Activated T-cell treated with anti-CD3 and anti-CD28 coated beads, Interleukin-2, amount 50 U/mL, for 4 hours (primary cell): ENCODE data around the gene RNF144A. TPM values are rescaled to one million over a fixed set of nuclear protein-coding genes. Genes with fewer than 3 reads are reported as not detected.

ENCODE experiments used
- ATAC-seq, 2 donors: fragments of 200-7000 bp; cut with Tn5 transposase; one replicate each; pipeline ENCODE4 v1.10.0; 2021
- DNase-seq: peaks from one replicate; pipeline ENCODE4 v3.0.0-alpha.2; 2020
- H3K27me3 Mint-ChIP-seq: one replicate; pipeline ENCODE4 v1.8.0; 2021; ENCODE audit warnings: low read depth, mixed read lengths
- H3K36me3 Mint-ChIP-seq: one replicate; pipeline ENCODE4 v1.8.0; 2022; ENCODE audit warnings: mixed read lengths; ENCODE audit not compliant: insufficient read depth
- H3K4me1 Mint-ChIP-seq: one replicate; pipeline ENCODE4 v1.8.0; 2021; ENCODE audit warnings: low read depth, mixed read lengths
- H3K4me3 Mint-ChIP-seq: one replicate; pipeline ENCODE4 v1.8.0; 2021; ENCODE audit warnings: mild to moderate bottlenecking, moderate library complexity, mixed read lengths
- H3K9me3 Mint-ChIP-seq: one replicate; pipeline ENCODE4 v1.8.0; 2021; ENCODE audit warnings: mixed read lengths
- total RNA-seq, 3 donors: library from RNA; stranded (reverse); gene quantifications; one replicate each; pipeline ENCODE4 v1.2.1, GENCODE V29; 2021

The RNF144A gene
- total RNA-seq, 3 donors from 2014 or later = 13.7 to 25.6 (median 18.9) TPM

DNA sequence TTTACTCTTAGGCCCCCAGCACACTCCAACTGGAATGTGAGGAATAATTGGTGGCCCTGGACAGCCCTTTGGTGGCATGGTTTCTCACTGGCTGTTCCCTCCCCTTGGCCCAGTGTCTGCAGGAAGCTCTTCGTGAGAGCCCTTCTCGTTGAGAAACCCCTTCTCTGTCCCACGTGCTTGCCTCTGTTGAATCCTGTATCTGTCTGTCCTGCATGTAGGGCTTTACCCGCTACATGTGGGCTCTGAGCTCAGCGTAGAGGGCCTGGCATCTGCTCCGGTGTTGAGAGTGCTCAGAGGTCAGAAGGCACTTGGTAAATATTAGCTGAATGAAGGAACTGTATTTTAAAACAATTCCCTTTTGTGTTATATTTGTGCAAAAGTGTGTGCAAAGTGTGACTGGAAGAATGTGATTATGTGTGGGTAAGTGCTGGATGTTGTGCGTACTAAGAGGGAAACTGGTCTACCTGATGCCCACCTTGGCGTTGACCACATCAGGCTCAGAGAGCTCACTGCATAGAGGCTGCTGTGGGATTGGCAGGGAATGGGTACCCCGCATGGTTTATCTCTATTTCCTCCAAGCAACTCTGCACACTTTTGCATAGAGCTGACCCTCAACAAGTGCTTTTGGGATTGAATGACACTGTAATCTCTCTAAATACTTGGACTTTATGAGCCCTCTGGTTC is 40.0 kb downstream of the RNF144A start:
- H3K36me3 Mint-ChIP-seq = peaks cover 16% of the 10 kb centered on the region
- no peak overlapping the region for H3K4me3 Mint-ChIP-seq
- peaks cover 35% of the 10 kb centered on the region for H3K4me1 Mint-ChIP-seq
- H3K9me3 Mint-ChIP-seq = no peaks in the 10 kb centered on the region
- ATAC-seq = no peak
- DNase-seq = no peak
- H3K27me3 Mint-ChIP-seq = no peaks in the 10 kb centered on the region

DNA sequence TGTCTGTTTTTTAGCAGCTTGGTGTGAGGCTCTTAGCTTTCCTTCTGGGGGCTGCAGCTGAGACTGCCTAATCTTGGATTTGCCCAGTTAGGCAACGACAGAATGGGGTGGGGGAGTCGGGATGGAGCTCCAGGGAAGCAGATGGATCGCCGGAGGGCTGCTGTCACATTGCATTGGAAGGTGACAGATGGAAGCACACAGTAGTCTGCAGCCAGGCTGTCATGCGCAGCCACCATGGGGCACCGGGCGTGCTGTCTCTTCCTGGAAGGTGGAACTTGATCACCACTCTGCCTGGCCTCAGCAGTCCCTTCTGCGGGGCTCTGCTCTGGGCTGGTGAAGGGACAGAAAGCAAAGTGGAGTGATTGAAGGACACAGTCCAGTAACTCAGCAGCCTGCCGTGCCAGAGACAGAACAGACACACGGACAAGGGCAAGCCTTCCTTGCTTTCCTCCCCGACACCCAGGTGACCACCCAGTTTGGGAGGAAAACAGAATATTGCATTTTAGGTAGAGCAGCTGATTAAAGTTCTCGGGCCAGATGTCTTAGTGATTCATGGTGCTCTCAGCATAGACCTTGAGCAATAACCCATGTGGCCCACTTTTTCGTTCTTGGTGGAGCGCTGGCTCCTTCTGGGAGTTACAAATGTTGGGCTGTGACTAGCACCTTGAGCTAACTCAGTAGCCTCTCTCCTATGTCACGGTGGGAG is 40.9 kb downstream of the RNF144A start:
- H3K4me3 Mint-ChIP-seq = no peak overlapping the region
- H3K4me1 Mint-ChIP-seq = peaks cover 35% of the 10 kb centered on the region
- peaks cover 23% of the 10 kb centered on the region for H3K36me3 Mint-ChIP-seq
- H3K9me3 Mint-ChIP-seq = no peaks in the 10 kb centered on the region
- DNase-seq = no peak
- H3K27me3 Mint-ChIP-seq = no peaks in the 10 kb centered on the region
- ATAC-seq = no peak

DNA sequence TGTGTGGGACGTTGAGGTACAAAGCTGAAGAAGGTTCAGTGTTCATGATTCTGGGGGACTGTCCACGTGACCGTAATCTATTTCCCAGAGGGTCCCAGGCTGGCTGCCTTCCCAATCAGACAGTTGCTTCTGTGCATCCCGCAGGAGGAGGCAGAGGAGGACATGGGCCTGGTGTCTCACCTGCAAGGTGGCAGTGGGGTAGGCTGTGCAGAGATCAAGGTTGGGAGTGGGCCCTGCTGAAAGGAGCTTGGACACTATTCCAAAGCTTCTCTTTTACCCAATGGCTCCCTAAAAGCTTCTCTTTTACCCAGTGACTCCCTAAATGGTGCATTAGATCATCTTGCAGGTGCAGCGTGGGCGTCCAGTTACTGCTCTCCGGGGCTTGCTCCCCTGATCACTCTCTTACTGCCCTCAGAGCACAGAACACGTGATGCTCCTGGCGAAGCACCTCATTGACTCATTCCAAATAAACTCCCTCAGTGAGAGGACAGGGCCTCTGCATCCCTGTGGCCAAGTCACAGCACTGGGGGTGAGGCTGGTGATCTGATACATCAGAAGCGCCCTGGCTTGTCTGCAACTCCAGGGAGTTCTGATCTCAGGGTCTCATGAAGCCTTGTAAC is 41.5 kb downstream of the RNF144A start:
- Mint-ChIP-seq H3K4me1 (peaks cover 33% of the 10 kb centered on the region), H3K27me3 (no peaks in the 10 kb centered on the region), H3K4me3 (no peak overlapping the region), H3K9me3 (no peaks in the 10 kb centered on the region), H3K36me3 (peaks cover 30% of the 10 kb centered on the region)
- no peak for ATAC-seq
- DNase-seq = no peak

DNA sequence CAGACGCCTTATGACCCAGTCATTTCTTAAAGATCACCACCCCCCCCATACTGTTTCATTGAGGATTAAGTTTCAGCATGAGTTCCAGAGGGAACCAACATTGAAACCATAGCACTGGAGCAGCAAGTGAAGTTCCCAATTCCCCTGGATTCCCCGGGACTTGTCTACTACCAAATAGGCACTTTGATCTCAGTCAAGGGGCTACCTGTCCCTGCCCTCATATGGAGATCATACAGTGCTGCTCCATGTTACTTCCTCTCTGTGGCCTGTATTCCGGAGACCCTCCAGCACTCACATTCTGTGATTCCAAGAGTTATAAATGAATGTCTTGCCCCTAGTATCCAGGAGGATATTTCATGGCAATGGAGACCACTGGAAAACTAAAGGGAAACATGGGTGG is 42.5 kb downstream of the RNF144A start:
- Mint-ChIP-seq H3K36me3 (peaks cover 34% of the 10 kb centered on the region), H3K4me3 (no peak overlapping the region), H3K4me1 (peaks cover 33% of the 10 kb centered on the region), H3K27me3 (no peaks in the 10 kb centered on the region), H3K9me3 (no peaks in the 10 kb centered on the region)
- ATAC-seq (no peak), DNase-seq (no peak)

DNA sequence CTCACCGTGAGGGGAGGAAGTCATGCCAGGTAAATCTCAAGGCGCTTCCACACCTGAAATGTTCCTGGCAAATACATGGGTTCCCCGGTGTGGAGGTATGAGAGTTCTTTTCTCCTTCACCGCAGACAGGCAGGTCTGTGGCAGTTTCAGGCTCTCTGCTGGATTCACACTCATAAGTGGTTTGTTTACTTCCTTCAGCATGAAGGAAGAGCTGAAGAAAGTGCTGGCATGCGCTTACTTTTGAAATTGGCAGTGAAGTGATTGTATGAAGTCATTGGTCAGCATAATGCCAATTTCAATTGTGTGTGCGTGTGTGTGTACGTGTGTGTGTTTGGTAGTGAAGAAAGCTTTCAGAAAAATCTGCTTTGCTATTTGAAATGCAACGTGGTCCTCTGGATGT is 43.4 kb downstream of the RNF144A start:
- Mint-ChIP-seq H3K36me3 (peaks cover 40% of the 10 kb centered on the region), H3K27me3 (no peaks in the 10 kb centered on the region), H3K4me3 (no peak overlapping the region), H3K9me3 (no peaks in the 10 kb centered on the region), H3K4me1 (peaks cover 39% of the 10 kb centered on the region)
- DNase-seq (no peak), ATAC-seq (peak in 1 of 2 donors; percentile 18)

DNA sequence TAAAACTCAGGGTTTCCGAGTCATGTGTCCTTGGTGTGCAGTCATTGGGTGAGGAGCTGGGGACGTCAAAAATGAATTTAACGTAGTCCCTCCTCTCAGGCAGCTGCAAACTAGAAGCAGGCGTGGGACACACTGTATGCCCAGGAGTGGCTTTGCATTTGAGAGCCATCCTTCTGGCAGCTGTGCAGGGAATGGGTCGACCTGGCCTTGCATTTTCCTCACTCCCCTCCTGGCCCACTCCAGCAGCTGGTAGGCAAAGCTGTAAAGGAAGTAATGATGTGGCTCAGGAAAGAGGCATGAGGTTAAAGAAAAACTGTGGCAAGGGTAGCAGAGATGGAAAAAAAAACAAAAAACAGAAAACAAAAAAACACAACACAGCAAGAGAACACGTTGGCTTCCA is 46.5 kb downstream of the RNF144A start:
- Mint-ChIP-seq H3K36me3 (peaks cover 37% of the 10 kb centered on the region), H3K4me1 (peaks cover 31% of the 10 kb centered on the region), H3K27me3 (no peaks in the 10 kb centered on the region), H3K4me3 (no peak overlapping the region), H3K9me3 (no peaks in the 10 kb centered on the region)
- ATAC-seq (no peak), DNase-seq (no peak)

DNA sequence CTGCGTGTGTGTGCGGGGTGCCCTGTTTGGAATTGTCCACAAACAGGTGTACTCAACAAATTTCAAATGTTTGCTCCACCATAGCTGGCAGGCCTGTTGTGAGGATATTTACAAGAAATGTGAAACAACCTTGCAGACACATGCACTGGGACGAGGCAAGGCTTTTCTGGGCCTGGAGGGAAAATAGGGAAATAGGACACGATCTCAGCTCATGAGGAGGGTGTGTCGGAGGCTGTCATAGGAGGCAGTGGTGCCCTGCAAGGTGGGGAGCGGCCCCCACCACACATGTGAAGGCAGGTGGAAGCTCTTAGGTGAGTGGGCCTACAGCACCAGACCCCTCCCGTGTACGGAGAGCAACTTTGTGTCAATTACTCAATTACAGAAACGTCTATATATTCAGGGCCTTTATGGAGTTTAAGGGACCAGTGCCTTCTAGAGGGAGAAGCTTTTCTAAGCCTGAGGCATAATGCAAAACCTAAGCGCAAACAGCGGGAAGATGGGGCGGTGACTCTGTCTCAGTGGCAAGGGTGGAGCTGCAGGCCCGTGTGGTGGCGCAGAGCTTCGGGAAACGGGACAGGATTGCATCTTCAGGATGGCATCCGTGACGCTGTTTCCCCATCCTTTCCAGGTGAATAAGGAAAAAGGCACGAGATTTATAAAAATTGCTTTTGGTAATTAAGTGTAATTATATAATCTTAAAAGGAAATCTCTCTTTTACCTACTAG is 48.0 kb downstream of the RNF144A start:
- DNase-seq (no peak), ATAC-seq (no peak)
- H3K27me3 Mint-ChIP-seq = no peaks in the 10 kb centered on the region
- peaks cover 34% of the 10 kb centered on the region for H3K36me3 Mint-ChIP-seq
- H3K4me3 Mint-ChIP-seq = no peak overlapping the region
- no peaks in the 10 kb centered on the region for H3K9me3 Mint-ChIP-seq
- peaks cover 17% of the 10 kb centered on the region for H3K4me1 Mint-ChIP-seq

DNA sequence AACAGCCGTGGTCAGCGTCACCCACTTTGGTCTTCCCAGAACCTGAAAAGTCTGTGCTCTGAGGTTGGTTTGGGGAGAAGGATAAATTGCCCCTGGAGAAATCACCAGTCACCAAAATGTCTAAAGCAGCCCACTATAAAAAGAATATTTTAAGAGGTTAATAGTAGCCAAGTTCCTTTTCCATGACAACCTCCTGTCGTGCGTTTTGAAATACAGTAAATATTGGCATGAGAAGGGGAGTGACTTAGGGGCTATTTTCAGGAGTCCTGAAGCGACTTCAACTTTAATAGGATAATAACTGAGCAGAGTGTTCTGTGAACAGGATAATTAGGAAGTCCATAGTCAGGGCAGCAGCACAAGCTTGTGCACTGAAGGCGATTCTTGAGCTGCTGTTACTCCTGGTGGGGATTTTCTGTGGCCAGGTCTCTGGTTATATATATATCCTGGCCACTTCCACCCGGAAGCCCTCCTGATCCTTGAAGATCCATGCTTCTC is 49.3 kb downstream of the RNF144A start:
- ATAC-seq = no peak
- no peaks in the 10 kb centered on the region for H3K9me3 Mint-ChIP-seq
- DNase-seq = no peak
- H3K4me3 Mint-ChIP-seq = no peak overlapping the region
- peaks cover 43% of the 10 kb centered on the region for H3K36me3 Mint-ChIP-seq
- no peaks in the 10 kb centered on the region for H3K27me3 Mint-ChIP-seq
- H3K4me1 Mint-ChIP-seq = peaks cover 13% of the 10 kb centered on the region

DNA sequence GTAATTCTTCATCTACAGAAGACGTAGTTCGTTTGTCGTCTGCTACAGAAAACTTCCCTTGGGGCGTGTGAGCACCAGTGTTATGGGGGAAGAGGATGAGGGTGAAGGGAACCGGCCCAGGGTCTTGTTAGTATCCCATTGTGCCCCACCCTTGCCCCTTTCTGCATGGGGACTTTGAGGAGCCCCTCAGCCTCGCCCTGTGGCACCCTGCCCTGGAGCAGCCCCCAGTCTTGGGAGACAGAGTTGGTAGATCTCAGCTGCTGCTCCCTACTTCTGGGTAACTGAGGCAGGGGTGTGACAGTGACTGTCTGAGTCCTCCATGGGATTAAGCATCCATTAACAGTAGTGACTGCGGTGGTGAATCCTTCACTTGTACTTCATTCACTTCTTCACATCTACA is 50.1 kb downstream of the RNF144A start:
- Mint-ChIP-seq H3K9me3 (no peaks in the 10 kb centered on the region), H3K36me3 (peaks cover 47% of the 10 kb centered on the region), H3K4me3 (no peak overlapping the region), H3K4me1 (peaks cover 8% of the 10 kb centered on the region), H3K27me3 (no peaks in the 10 kb centered on the region)
- no peak for DNase-seq
- ATAC-seq = no peak

DNA sequence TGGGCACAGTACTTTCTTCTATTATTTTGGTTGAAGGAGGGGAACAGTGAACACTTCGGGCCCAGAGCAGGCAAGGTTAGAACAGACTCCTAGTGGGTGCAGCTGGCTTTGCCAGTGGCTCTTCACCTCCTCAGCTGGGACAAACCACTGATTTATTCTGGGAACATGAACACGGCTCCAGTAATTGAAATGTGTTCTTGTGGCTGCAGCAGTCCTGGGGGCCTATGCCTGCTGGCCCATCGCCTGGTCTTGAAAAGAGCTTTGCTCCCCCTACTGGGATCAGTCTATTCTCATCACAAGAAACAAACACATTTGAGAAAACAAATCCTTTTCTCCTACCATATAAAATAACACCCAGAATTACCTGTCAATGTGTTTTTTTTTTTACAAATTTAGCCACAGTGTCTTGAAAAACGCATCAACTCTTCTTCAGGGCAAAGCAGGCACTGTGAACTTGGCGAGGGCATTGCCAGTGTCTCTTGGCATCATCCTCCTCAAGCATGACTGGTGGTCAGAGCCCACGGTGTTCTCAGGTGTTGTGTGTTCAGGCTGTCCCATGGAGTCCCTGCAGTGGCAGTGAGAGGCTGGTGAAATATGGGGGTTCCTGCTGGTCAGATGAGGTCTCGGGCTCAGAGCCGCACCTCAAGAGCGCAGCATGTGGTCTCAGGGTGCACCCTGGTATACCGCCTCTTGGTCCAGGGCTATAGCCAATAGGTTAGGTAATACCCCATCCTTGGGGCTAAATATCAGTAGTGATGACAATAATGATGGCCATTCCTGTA is 51.3 kb downstream of the RNF144A start:
- no peak overlapping the region for H3K4me3 Mint-ChIP-seq
- no peak for DNase-seq
- H3K4me1 Mint-ChIP-seq = peaks cover 8% of the 10 kb centered on the region
- peaks cover 41% of the 10 kb centered on the region for H3K36me3 Mint-ChIP-seq
- ATAC-seq = no peak
- H3K9me3 Mint-ChIP-seq = no peaks in the 10 kb centered on the region
- H3K27me3 Mint-ChIP-seq = no peaks in the 10 kb centered on the region

DNA sequence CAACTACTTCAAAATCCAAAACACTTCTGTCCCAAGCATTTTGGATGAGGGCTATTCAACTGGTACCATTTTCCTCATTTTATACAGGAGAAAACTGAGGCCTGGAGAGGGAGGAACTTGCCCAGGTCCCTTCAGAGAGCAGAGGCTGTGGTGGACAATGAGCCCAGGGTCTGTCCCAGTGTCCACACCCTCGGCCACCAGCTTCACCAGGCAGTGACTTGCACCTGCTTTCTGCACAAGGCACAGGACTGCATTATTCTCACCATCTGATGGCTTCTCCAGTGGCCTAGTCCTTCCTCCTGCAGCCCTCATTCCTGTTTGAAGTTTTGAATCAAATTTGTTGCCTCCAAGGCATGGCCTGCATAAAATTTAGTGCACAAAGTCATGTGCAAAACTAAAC is 53.3 kb downstream of the RNF144A start:
- no peaks in the 10 kb centered on the region for H3K27me3 Mint-ChIP-seq
- DNase-seq (no peak), ATAC-seq (no peak)
- H3K4me3 Mint-ChIP-seq = no peak overlapping the region
- no peaks in the 10 kb centered on the region for H3K9me3 Mint-ChIP-seq
- peaks cover 2% of the 10 kb centered on the region for H3K4me1 Mint-ChIP-seq
- H3K36me3 Mint-ChIP-seq = peaks cover 31% of the 10 kb centered on the region

DNA sequence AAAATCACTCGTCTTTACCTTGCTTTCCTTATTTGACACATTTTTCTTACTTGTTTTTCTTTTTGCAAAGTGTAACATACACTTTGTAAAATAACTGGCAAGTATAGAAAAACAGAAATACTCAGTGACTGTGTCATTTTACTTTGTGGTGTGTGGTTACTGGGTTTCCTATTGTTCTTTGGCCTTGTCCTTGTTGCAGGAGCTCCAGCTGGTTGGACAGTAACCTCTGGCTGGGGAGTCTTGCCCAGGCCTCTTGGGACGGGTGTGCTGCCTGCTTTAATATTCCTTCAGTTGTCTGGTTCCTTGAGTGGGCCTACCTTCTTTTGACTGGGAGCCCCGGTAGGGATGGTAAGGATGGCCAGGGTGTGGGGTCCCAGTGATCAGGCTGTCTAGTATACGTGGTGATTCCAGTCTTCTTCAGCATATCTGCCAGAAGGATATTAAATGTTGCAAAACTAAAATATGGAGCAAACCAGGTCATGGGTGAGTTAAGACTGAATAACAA is 53.8 kb downstream of the RNF144A start:
- no peaks in the 10 kb centered on the region for H3K9me3 Mint-ChIP-seq
- H3K27me3 Mint-ChIP-seq = no peaks in the 10 kb centered on the region
- peaks cover 31% of the 10 kb centered on the region for H3K36me3 Mint-ChIP-seq
- no peak overlapping the region for H3K4me3 Mint-ChIP-seq
- DNase-seq = no peak
- no peak for ATAC-seq
- peaks cover 2% of the 10 kb centered on the region for H3K4me1 Mint-ChIP-seq

DNA sequence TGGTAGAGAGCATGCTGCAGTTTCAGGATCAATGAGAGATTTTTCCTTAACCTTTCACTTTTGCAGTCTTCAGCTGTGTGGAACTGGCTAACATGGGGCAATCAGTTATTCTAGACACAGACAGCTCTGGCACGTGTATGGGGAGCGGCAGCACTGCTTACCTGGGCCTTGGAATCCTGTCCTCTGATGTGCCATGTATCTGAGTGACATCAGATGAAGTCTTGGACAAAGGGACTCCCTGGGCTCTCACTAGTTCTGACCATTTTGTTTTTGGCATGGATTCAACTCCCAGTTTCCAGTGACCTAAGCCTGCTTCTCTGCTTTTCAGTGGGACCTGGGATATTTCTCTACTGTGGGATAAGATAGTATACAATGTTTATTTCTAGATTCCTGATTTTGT is 54.3 kb downstream of the RNF144A start:
- Mint-ChIP-seq H3K4me3 (no peak overlapping the region), H3K4me1 (peaks cover 2% of the 10 kb centered on the region), H3K27me3 (no peaks in the 10 kb centered on the region), H3K36me3 (peaks cover 31% of the 10 kb centered on the region), H3K9me3 (no peaks in the 10 kb centered on the region)
- ATAC-seq = no peak
- no peak for DNase-seq
